HG03342 (cell line): ENCODE results near the gene PYROXD2.

Experiments used
- ATAC-seq: cut with Tn5 transposase; IDR thresholded peaks from one replicate; pipeline ENCODE4 v1.9.1; 2021; ENCODE audit warnings: mild to moderate bottlenecking, moderate library complexity; ENCODE audit not compliant: unreplicated experiment

Gene PYROXD2

DNA sequence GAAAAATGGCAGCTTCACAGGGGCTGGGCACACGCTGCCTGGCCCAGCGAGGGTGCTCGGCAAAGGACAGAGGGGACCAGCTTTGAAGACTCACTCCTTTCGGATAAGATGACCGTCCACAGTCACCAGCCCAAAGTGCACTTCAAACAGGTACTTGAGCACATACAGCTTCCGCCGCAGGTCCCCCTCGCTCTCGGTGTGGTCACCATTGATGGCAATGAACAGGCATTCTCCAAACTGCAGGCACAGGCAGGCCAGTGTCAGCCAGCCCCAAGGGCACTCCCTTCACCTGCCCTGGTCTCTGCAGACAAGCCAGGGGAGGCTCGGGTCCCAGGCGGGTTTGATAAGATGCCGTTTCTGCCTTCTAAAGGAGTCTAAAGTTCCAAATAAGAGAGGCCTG lies 20.2 kb upstream of the PYROXD2 start:
- ATAC-seq = no peak

GRCh38 chr10:98433881-98434732 lies 19.1 kb upstream of the PYROXD2 start:
- ATAC-seq = no peak

DNA sequence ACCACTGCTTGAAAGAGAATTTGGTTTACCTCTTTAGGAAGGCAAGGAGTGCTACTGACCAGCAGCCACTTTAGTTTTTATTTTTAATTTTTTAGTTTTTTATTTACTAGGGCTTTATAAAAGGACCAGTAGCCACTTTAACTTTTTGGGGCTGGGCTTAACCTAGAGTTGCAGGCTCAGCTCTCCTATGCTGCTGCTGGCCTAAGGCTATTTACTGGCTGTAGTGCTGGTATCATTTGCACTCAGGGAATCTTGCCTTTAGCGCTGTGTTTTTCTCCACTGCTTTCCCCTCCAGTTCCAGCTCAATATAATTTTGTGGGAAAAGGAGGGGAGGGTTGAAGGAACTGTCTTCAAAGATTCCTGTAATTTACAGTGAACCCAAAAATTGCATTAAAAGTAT lies 18.4 kb upstream of the PYROXD2 start:
- ATAC-seq = no peak

DNA sequence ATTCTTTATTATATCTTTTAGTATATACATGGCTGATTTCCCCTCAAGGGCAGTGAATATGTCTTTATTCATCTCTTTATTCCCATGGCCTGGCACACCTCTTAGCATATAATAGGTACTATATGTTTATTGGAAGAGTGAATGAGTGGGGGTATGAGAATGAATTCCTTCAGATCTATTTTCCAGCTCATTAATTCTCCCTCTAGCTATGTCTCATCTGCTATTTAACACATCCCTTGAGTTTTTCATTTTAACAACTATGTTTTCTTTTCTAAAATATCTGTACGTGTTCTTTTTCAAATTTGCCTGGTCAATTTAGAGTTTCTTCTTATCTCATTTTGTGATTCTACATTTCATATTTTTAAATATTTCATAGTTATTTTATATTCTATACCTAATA lies 17.3 kb upstream of the PYROXD2 start:
- ATAC-seq = no peak

DNA sequence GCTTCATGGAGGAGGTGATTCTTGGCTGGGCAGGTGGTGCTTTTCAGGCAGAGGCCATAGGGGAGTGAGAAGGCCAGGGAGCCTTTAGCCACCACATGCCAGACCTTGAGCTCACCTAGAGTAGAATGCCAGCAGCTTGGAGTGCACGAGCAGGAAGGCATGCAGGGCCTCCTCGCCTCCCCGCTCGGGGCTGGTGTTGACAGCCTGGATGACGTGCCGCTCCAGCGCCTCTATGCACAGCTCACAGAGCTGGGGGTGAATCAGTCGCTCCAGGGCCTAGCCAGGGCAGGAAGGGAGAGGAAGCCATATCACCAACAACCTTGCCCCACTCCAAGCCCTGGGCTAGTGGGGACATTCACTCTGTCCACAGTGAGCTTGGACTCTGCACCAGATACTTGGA lies 16.0 kb upstream of the PYROXD2 start:
- ATAC-seq = no peak

DNA sequence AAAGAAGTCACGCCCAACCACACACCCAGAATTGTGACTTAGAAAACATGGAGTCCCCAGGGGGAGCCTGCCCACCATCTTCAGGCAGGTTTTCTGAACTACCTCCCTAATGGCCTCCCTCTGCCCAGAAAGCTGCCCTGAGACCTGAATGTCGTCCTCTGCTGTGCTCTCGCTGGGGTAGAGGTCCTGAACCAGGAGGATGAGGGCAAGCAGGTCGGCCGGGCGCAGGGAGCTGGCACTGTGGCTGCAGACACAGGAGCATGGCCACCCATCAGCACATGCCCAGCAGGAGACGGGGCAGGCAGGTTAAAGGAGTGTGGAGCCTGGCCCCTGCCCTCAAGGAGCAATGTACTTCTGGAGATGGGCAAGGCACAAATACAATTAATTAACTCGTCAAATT lies 15.4 kb upstream of the PYROXD2 start:
- ATAC-seq = no peak

- no peak for ATAC-seq
Observed at GRCh38 chr10:98429320-98430072, 14.5 kb upstream of the PYROXD2 start.

DNA sequence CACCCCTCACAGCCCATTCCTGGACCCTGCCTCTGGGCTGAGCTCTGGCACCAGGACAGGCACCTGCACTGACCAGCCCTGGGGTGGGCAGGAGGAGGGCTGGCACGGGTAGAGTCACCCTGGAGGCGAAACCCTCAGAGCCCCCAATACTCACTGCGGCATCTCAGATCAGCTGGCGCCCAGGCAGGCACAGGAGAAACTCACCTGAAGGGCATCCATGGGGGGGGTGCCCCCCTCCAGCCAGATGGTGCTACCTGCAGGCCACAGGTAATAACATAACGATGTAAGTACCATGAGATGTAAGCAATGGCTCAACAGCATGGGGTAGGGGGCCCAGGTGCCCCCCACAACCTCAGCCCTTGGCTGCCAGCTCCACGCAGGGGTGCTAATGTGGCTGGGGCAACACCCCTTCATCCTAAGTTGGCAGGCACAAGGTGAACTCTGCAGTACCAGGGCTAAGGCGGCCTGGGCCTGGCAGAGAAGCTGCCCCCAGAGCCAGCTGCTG lies 12.1 kb upstream of the PYROXD2 start:
- no peak for ATAC-seq

DNA sequence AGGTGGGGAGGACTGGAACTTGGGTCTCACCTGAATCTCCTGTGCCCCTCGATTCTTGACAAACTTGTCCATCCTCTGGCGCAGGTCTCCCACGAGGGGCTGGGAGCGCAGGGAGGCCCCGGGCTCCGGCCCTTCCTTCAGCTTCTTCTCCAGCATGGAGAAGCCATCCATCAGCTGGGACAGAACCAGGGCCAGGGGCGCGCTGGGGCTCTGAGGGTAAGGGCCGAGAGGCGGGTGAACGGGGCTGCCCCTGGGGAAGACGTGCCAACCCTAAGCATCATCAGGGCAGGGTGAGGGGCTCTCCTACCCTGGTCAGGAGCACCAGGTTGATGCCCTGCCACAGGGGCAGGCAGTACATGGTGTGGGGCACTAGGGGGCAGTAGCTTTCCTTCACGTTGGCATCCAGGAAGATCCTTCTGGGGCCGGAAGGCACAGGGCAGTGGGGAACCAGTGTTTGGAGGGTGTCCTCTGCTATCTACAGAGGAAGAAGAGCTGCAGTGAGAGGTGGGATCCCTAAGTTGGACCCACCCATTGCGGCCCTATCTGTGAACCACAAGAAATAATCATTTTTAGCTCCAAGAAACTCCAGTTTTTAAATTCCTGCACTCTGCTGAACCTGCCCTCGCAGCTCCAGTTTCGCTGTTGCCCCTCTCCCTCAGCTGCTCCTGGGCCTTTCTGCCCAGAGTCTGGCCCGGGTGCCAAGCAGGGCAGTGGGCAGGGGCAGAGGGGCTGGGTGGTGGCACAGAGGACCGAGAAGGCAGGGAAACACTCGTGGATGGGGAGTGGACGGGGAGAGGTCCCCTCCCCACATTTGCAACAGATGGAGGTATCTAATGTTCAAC lies 10.8 kb upstream of the PYROXD2 start:
- ATAC-seq = peak; percentile 48

- ATAC-seq = no peak
Observed at GRCh38 chr10:98424295-98425254, 9.6 kb upstream of the PYROXD2 start.

DNA sequence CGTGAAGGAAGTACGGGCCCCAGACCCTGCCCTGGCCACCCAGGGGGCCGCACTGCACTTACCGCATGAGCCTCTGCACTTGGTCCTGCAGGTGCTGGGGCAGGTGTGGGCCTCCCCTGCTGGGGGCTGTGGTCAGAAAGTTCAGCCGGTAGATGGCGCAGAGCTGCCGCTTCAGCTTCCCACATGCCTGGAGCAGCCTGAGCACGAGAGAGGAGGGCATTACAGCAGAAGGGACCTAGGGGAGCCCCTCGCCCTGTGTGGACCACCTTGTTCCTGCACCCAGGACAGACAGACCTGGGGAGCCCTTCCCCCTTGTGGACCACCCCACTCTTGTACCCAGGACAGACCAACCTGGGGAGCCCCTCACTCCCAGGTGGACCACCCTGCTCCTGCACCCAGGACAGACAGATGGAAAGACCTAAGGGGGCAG lies 8.7 kb upstream of the PYROXD2 start:
- no peak for ATAC-seq

DNA sequence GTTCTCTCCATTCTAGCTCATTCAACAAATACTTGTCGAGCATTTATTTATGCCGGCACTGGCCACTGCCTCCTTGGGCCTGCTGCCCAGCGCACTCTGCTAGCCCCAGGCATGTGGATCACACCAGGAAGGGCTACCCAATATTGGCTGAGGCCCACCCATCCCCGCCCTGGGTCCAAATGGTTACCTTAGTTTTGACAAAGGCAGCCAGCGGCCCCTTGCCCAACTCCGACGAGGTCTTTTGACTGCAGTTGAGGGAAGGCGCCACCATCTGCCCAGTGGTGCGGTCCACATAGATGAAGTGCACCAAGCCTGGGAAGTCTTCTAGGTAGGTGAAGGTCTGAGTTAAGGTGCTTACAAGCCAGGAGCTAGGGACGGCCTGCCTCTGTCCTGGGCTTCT lies 7.2 kb upstream of the PYROXD2 start:
- no peak for ATAC-seq

GRCh38 chr10:98420786-98421185 lies 5.8 kb upstream of the PYROXD2 start:
- ATAC-seq = no peak

DNA sequence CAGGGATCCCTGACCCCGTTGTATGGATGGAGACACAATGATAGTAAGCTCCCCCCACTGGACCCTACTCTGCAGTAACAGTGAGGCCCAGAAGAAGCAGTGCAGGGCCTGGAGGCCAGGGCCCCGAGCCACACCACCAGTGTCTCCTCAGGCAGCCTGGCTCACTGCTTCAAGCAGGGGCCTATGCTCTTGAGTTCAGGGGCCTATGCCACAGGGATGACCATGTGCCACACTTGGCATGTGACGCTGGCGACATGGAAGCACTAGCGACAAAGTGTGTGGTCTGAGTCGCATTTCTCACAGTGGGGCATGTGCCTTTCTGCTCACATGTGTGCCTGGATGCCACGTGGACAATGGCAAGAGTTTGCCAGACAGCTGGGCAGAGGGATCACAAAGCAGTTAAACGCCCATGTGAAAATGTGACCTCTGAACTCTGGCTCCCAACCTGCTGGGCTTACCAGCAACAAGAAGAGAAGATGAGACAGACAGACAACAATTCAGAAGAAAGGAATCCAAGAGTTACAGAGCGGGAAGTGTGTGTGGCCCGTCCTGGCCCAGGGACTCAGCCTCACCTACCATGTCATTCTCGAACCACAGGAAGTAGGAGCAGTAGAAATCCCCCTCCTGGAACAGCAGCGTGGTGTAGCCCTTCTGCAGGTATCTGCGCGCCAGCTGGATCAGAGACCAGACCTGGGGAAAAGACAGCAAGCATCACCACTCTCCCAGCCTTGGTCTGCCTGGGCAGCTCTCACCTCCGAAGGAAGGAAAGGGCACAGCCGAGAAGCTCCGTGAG lies 4.7 kb upstream of the PYROXD2 start:
- ATAC-seq = no peak

DNA sequence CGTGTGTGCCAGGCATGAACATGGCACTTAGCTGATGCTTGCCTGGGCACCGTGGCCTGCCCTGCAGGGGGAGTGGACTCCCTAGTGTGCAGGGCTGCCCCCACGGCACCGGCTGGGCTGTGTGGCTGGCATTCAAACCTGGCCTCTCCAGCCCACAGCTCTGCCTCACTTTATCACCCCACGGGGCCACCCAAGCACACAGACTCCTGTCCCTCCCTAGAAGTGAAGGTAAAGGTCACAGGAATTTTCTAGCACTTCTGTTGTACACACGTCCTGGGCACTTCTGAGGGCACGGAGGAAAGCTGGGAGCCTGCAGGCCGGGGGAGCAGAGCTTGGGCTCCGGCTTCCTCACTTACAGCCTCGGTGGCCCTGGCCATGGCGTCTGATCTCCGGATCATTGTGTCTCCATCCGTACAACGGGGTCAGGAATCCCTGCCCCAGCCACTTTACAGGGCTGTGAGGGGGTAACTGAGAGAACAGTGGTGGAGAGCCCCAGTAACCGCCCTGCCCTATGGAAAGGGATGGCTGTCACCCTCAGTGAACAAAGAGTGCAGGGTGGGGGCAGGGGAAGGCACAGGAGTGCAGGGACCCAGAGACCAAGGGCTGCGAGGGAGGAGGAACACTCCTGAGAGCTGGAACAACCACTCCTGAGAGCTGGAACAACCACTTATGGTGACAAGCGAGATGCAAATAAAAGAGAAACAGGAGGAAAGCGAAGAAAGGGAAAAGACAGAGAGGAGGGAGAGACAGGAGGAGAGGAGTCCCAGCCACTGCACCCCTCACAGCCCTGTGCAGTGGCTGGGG lies 3.9 kb upstream of the PYROXD2 start:
- ATAC-seq = no peak

DNA sequence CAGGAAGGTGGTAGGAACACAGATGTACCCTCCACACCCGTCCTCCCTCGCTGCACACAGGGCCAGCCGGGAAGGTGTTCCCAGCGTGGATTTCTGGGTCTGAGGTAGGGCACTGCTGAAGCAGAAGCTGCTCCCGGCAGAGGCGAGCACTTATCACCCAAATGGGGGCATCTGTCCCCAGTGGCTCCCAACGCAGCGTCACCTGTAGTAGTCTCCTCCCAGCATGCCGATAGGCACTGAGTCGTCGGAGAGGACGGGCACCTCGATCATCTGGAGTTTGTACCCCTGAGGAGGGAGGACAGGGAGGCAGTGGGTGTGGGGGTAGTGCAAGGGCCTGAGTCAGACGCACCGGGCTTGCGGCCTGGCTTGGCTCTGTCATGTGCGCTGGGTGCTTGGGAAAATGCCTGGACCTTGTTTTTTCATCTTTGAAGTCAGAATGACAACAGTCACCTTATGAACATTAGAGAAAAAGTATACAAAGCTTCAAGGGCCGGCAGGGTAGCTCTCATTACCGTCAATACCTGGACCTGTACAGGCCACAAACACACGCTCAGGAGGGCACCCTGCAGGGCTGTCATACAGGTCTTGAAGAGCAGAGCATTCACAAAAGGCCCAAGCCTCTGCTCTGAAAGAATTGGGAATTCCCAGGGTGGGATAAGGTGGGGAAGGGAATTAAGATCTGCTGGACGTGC lies 3.1 kb upstream of the PYROXD2 start:
- ATAC-seq = no peak

DNA sequence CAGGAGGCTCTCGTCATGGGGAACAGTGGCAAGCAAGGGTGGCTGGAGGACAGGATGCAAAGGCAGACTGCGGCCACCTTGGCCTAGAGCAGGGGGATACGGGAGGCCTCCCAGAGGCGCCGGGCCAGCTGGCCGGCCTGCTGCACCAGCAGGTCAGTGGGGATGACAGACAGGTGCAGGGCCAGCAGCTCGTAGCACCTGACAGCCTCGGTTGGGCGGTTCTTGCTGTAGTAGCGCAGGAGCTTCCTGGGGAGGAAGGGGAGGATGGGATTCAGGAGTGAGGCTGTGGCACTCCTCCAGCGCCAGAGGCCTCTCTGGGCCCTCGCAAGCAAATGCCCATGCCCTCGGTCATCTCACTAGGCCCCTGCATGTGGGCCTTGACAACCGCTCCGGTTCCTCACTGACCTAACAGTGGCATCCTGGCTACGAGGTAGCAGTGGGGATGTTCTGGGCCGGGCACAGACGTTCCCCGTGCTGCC lies 2.5 kb upstream of the PYROXD2 start:
- ATAC-seq = no peak
